ENCODE results near the gene SARM1. TPM values are rescaled to one million over a fixed set of nuclear protein-coding genes. Genes with fewer than 3 reads are reported as not detected.

SARM1 gene
- total RNA-seq, 3 donors from 2014 or later (not counting 1 experiment from before 2014, with no cell fraction given): 25.7 to 33.0 (median 26.2) TPM

DNA sequence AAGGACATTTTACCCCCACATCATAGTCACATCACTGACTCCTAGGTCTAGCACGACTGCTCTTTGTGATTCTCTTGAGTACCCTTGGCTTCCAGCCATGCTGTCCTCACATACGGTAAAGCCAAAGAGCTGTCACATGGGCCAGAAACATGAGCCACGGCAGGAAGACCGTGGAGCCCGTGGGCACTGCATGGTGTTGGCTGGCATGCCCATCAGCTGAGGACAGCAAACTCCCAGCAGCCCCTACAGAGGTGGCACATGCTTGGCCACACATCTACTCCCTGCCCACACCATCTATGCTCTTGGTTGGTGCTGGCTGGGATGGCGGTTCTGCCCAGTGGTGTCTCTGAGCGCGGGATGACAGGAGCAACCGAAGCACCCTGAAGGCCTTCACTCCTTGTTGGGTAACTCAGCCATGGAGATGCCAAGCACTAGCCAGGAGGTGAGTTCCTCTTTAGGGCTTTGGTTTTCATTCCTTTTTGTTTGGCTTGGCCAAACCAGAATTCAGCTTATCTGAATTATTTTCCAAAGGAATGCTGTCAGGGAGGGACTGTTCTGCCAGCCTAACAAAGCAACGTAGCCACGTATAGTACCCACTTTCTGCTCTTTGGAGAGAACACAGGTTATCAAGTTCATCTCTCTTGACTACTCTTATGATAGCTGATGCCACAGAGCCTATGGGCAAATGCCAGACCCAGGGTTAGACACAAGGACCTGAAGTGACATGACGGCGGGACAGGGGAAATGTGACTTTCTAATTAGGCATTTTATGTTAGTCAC is 25.9 kb upstream of the SARM1 start:
- H3K36me3 Mint-ChIP-seq: no peaks in the 10 kb centered on the region
- H3K27me3 Mint-ChIP-seq (ENCODE audit: low read depth in 2 of 2): no peaks in the 10 kb centered on the region
- no peak overlapping the region for H3K4me3 Mint-ChIP-seq
- Histone ChIP-seq H3K36me3 (ENCODE audit: control insufficient read depth, insufficient read depth, low read length) (peaks cover 81% of the 10 kb centered on the region), H3K27ac (ENCODE audit: low read length) (no peak overlapping the region), H3K4me3 (ENCODE audit: low read length) (no peak overlapping the region), H3K9me3 (ENCODE audit: control insufficient read depth, insufficient read depth, low read length) (no peaks in the 10 kb centered on the region), H3K4me1 (ENCODE audit: control insufficient read depth, insufficient read depth, low read length) (no peaks in the 10 kb centered on the region), H3K27me3 (ENCODE audit: control insufficient read depth, insufficient read depth, low read length) (no peaks in the 10 kb centered on the region)
- TF ChIP-seq, protein P1, sequence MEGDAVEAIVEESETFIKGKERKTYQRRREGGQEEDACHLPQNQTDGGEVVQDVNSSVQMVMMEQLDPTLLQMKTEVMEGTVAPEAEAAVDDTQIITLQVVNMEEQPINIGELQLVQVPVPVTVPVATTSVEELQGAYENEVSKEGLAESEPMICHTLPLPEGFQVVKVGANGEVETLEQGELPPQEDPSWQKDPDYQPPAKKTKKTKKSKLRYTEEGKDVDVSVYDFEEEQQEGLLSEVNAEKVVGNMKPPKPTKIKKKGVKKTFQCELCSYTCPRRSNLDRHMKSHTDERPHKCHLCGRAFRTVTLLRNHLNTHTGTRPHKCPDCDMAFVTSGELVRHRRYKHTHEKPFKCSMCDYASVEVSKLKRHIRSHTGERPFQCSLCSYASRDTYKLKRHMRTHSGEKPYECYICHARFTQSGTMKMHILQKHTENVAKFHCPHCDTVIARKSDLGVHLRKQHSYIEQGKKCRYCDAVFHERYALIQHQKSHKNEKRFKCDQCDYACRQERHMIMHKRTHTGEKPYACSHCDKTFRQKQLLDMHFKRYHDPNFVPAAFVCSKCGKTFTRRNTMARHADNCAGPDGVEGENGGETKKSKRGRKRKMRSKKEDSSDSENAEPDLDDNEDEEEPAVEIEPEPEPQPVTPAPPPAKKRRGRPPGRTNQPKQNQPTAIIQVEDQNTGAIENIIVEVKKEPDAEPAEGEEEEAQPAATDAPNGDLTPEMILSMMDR (IDR thresholded peaks at IDR 0.05): no peak
- no peak for ATAC-seq
- no peaks in the 10 kb centered on the region for H3K9me3 Mint-ChIP-seq
- H3K4me1 Mint-ChIP-seq: no peaks in the 10 kb centered on the region
- H3K27ac Mint-ChIP-seq: no peak overlapping the region
- DNase-seq: no peak
- intact Hi-C loops (cut with micrococcal nuclease): no loop called here
- 92% methylated on average over 13 of the region's 13 CpGs for WGBS (ENCODE audit: insufficient coverage)

- WGBS (ENCODE audit: insufficient coverage): 94% methylated on average over 2 of the region's 2 CpGs
Measured at GRCh38 chr17:28346199-28346580, 25.3 kb upstream of the SARM1 start.

DNA sequence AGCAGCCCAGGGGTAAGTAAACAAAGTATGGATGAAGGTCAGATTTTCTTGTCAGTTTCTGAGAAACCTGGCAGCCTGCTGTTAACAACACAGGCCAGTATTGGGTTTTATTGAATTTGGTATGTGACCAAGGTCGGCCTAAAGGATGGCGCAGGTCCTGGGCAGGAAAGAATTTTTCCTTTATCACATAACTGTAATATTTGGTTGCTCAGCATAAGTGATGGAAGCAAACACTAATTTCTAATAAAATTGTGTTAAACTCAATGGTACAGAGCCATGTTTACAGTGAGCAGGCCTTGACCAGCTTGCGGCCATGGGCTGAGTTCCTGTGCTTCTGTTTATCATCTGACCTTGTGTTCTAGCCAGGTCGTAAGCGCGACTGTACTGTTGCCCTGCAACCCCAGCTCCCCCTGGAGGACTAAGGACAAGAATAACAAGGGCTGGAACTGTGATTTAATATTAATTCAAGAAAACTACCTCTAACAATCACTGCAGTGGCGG is 24.7 kb upstream of the SARM1 start:
- H3K27me3 ChIP-seq (ENCODE audit: control insufficient read depth, insufficient read depth, low read length): no peaks in the 10 kb centered on the region
- H3K9me3 ChIP-seq (ENCODE audit: control insufficient read depth, insufficient read depth, low read length): no peaks in the 10 kb centered on the region
- H3K36me3 ChIP-seq (ENCODE audit: control insufficient read depth, insufficient read depth, low read length): peaks cover 85% of the 10 kb centered on the region
- Mint-ChIP-seq H3K4me1 (no peaks in the 10 kb centered on the region), H3K9me3 (no peaks in the 10 kb centered on the region), H3K27ac (no peak overlapping the region), H3K27me3 (ENCODE audit: low read depth in 2 of 2) (no peaks in the 10 kb centered on the region), H3K4me3 (no peak overlapping the region), H3K36me3 (no peaks in the 10 kb centered on the region)
- intact Hi-C loops (cut with micrococcal nuclease): no loop called here
- DNase-seq: no peak
- WGBS (ENCODE audit: insufficient coverage): 86% methylated on average over 6 of the region's 7 CpGs
- H3K4me3 ChIP-seq (ENCODE audit: low read length): no peak overlapping the region
- no peak for ATAC-seq
- no peaks in the 10 kb centered on the region for H3K4me1 ChIP-seq (ENCODE audit: control insufficient read depth, insufficient read depth, low read length)
- no peak overlapping the region for H3K27ac ChIP-seq (ENCODE audit: low read length)
- TF ChIP-seq, protein P1 (IDR thresholded peaks at IDR 0.05): no peak

More at GRCh38 chr17:28346199-28346580, 25.3 kb upstream of the SARM1 start:
- H3K4me3 Mint-ChIP-seq: no peak overlapping the region
- intact Hi-C loops (cut with micrococcal nuclease): no loop called here
- no peaks in the 10 kb centered on the region for H3K36me3 Mint-ChIP-seq
- H3K4me1 ChIP-seq (ENCODE audit: control insufficient read depth, insufficient read depth, low read length): no peaks in the 10 kb centered on the region
- no peaks in the 10 kb centered on the region for H3K27me3 Mint-ChIP-seq (ENCODE audit: low read depth in 2 of 2)
- H3K9me3 ChIP-seq (ENCODE audit: control insufficient read depth, insufficient read depth, low read length): no peaks in the 10 kb centered on the region
- no peak overlapping the region for H3K27ac Mint-ChIP-seq
- H3K4me3 ChIP-seq (ENCODE audit: low read length): no peak overlapping the region
- H3K36me3 ChIP-seq (ENCODE audit: control insufficient read depth, insufficient read depth, low read length): peaks cover 85% of the 10 kb centered on the region
- no peak for DNase-seq
- no peaks in the 10 kb centered on the region for H3K9me3 Mint-ChIP-seq
- no peaks in the 10 kb centered on the region for H3K27me3 ChIP-seq (ENCODE audit: control insufficient read depth, insufficient read depth, low read length)
- ATAC-seq: no peak
- TF ChIP-seq, protein P1 (IDR thresholded peaks at IDR 0.05): no peak
- H3K27ac ChIP-seq (ENCODE audit: low read length): no peak overlapping the region
- H3K4me1 Mint-ChIP-seq: no peaks in the 10 kb centered on the region
